ENCODE results near the gene ATAD2B.

ATAD2B gene

DNA sequence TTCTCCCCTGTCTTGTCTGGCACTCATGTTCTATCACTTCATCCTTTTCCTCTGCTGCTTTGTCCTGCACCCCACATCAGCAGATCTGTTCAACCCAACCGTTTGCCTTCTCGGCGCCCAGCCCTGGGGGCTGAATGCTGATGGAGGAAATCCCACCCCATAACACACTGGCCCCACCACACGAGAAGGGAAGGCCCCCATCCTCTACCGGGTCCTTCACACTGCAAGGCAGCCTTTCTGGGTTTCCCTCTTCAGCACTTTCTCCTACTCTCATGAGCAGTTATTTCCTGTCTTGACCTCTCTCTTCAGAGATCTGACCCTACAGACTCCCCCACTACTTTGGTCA lies 227.4 kb downstream of the ATAD2B start:
- intact Hi-C loops (cut with DNase I; ENCODE audit: low total_unique reads) = no loop called here
- Histone ChIP-seq H3K4me1 (no peaks in the 10 kb centered on the region), H3K4me3 (no peak overlapping the region), H3K9me3 (no peaks in the 10 kb centered on the region), H3K27ac (no peak overlapping the region), H3K36me3 (peaks cover 60 to 86% (median 68%) of the 10 kb centered on the region in 3 donors), H3K27me3 (no peaks in the 10 kb centered on the region)
- TF ChIP-seq, protein P1, sequence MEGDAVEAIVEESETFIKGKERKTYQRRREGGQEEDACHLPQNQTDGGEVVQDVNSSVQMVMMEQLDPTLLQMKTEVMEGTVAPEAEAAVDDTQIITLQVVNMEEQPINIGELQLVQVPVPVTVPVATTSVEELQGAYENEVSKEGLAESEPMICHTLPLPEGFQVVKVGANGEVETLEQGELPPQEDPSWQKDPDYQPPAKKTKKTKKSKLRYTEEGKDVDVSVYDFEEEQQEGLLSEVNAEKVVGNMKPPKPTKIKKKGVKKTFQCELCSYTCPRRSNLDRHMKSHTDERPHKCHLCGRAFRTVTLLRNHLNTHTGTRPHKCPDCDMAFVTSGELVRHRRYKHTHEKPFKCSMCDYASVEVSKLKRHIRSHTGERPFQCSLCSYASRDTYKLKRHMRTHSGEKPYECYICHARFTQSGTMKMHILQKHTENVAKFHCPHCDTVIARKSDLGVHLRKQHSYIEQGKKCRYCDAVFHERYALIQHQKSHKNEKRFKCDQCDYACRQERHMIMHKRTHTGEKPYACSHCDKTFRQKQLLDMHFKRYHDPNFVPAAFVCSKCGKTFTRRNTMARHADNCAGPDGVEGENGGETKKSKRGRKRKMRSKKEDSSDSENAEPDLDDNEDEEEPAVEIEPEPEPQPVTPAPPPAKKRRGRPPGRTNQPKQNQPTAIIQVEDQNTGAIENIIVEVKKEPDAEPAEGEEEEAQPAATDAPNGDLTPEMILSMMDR (IDR thresholded peaks at IDR 0.05) = no peak
- peak in 1 of 2 donors; percentile 16 for DNase-seq

DNA sequence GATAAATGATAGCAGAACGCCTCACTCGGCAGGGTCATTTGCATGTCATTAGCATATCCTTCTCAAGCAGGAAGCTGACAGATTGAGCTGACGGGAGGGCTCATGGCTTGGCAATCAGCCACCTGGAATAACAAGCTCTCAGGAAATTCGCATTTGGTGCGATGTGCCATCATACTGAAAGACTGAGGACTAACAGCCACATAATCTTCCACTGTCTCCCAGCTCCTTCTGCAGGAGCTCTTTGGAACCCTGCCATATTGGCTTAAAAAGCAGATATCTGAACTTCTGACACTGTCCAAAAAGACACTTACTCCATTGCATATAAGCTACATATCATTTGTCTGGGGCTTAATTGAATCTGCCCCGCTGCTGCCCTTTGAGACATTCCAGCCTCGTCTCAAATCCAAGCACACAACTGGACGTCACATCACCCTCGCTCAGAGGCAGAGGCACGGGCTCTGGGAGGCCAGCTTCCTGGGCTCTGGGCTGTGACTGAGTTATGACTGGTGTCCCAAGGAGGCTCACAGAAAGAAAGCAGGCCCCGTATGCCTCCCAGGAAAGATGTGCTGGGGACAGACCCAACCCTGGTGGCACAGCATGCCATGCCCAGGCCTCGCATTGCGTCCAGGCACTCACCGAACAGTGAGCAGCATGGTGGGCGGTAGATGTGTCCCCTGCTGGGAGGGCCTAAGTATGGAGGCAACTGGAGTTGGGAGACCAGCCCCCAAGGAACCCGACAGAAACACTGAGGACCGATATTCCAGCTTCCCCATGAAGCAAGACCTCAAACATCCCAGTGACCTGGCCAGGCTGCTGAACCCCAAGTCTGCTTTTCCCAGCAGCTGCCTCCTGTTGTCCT lies 228.0 kb downstream of the ATAD2B start:
- TF ChIP-seq, protein P1 (IDR thresholded peaks at IDR 0.05) = no peak
- DNase-seq = peak; percentile 13 to 63
- H3K4me3 ChIP-seq = no peak overlapping the region
- no peaks in the 10 kb centered on the region for H3K27me3 ChIP-seq
- H3K27ac ChIP-seq = no peak overlapping the region
- H3K9me3 ChIP-seq = no peaks in the 10 kb centered on the region
- intact Hi-C loops (cut with DNase I; ENCODE audit: low total_unique reads) = no loop called here
- H3K36me3 ChIP-seq = peaks cover 54 to 86% (median 68%) of the 10 kb centered on the region in 3 donors
- no peaks in the 10 kb centered on the region for H3K4me1 ChIP-seq

All from tibial artery (tissue), 4 donors.